Trophoblast cell (in vitro differentiated cells and primary cell): Measurements from ENCODE around the gene DAD1.
A peak's percentile ranks its signal among the peaks of the same experiment; 100 is the strongest.

Source experiments
- DNase-seq, 2 donors: peaks; one replicate each; pipeline ENCODE4 v3.0.0-alpha.2; 2016
- H2AFZ ChIP-seq: 2 replicates; pipeline ENCODE4 v1.6.1; 2013; ENCODE audit warnings: low read length, moderate library complexity, mild to moderate bottlenecking; ENCODE audit not compliant: insufficient read depth, poor library complexity
- H2AK5ac ChIP-seq: 2 replicates; pipeline ENCODE4 v1.6.1; 2013; ENCODE audit warnings: mild to moderate bottlenecking, low read length
- H2BK120ac ChIP-seq: 2 replicates; pipeline ENCODE4 v1.6.1; 2013; ENCODE audit warnings: low read length, mild to moderate bottlenecking, moderate library complexity; ENCODE audit not compliant: insufficient read depth, poor library complexity
- H2BK12ac ChIP-seq: 2 replicates; pipeline ENCODE4 v1.6.1; 2013; ENCODE audit warnings: mild to moderate bottlenecking, low read length, moderate library complexity
- H2BK5ac ChIP-seq: 2 replicates; pipeline ENCODE4 v1.6.1; 2013; ENCODE audit warnings: low read length, low read depth, moderate library complexity, mild to moderate bottlenecking; ENCODE audit not compliant: poor library complexity
- H3K14ac ChIP-seq: 2 replicates; pipeline ENCODE4 v1.6.1; 2013; ENCODE audit warnings: mild to moderate bottlenecking, low read length
- H3K18ac ChIP-seq: 2 replicates; pipeline ENCODE4 v1.6.1; 2013; ENCODE audit warnings: mild to moderate bottlenecking, low read length
- H3K23ac ChIP-seq: 2 replicates; pipeline ENCODE4 v1.6.1; 2013; ENCODE audit warnings: low read length
- H3K27ac ChIP-seq: 2 replicates; pipeline ENCODE4 v1.5.1; 2013; ENCODE audit warnings: low read depth, mild to moderate bottlenecking, inconsistent platforms, low read length, moderate library complexity
- H3K27me3 ChIP-seq: 2 replicates; pipeline ENCODE4 v1.6.1; 2013; ENCODE audit warnings: inconsistent platforms, mild to moderate bottlenecking, low read length, moderate library complexity; ENCODE audit not compliant: insufficient read depth
- H3K36me3 ChIP-seq, 2 experiments: 1 replicate in 1 of 2; 2 replicates in 1 of 2; pipeline ENCODE4 v1.6.1; 2013; ENCODE audit warnings: low read length in 2 of 2, mild to moderate bottlenecking in 2 of 2, moderate library complexity in 1 of 2; ENCODE audit not compliant: insufficient read depth in 2 of 2, control insufficient read depth in 1 of 2
- H3K4ac ChIP-seq: 2 replicates; pipeline ENCODE4 v1.6.1; 2013; ENCODE audit warnings: low read depth, mild to moderate bottlenecking, low read length, moderate library complexity
- H3K4me1 ChIP-seq, 2 experiments: 1 replicate in 1 of 2; 2 replicates in 1 of 2; pipeline ENCODE4 v1.6.1; 2013; ENCODE audit warnings: low read length in 2 of 2, mild to moderate bottlenecking in 2 of 2, moderate library complexity in 1 of 2; ENCODE audit not compliant: insufficient read depth in 2 of 2, control insufficient read depth in 1 of 2
- H3K4me2 ChIP-seq: 2 replicates; pipeline ENCODE4 v1.6.1; 2013; ENCODE audit warnings: inconsistent platforms, mild to moderate bottlenecking, low read length, moderate library complexity
- H3K4me3 ChIP-seq: 2 replicates; pipeline ENCODE4 v1.5.1; 2013; ENCODE audit warnings: mild to moderate bottlenecking, low read depth, low read length, inconsistent platforms
- H3K79me1 ChIP-seq: one replicate; pipeline ENCODE4 v1.6.1; 2013; ENCODE audit warnings: low read length
- H3K79me2 ChIP-seq: 2 replicates; pipeline ENCODE4 v1.6.1; 2013; ENCODE audit warnings: low read length, mild to moderate bottlenecking; ENCODE audit not compliant: control insufficient read depth, insufficient read depth, poor library complexity
- H3K9ac ChIP-seq: 2 replicates; pipeline ENCODE4 v1.6.1; 2013; ENCODE audit warnings: mild to moderate bottlenecking, low read length
- H3K9me3 ChIP-seq: 2 replicates; pipeline ENCODE4 v1.6.1; 2013; ENCODE audit warnings: low read depth, mild to moderate bottlenecking, control low read depth, inconsistent platforms, low read length; ENCODE audit not compliant: insufficient read depth
- H4K12ac ChIP-seq: 2 replicates; pipeline ENCODE4 v1.6.1; 2013; ENCODE audit warnings: low read depth, mild to moderate bottlenecking, low read length, moderate library complexity
- H4K8ac ChIP-seq: 2 replicates; pipeline ENCODE4 v1.6.1; 2013; ENCODE audit warnings: low read depth, mild to moderate bottlenecking, low read length, moderate library complexity
- H4K91ac ChIP-seq: one replicate; pipeline ENCODE4 v1.6.1; 2013; ENCODE audit warnings: low read depth, mild to moderate bottlenecking, low read length, moderate library complexity
- WGBS: extraction: QIAGEN DNeasy Blood & Tissue Kit; methylation state at CpG from one replicate; pipeline ENCODE4 v1.1.7; 2013; ENCODE audit warnings: missing lambda C conversion rate; ENCODE audit not compliant: insufficient read length, insufficient coverage; ENCODE audit errors: extremely low coverage; 5-methylcytosine and 5-hydroxymethylcytosine counted together

Gene DAD1

GRCh38 chr14:22630066-22630465, 41.0 kb upstream of the DAD1 start:
- WGBS: no CpG with 5 or more reads among the region's 3 CpGs

GRCh38 chr14:22629361-22629760, 40.3 kb upstream of the DAD1 start:
- no CpG with 5 or more reads among the region's 5 CpGs for WGBS
- Histone ChIP-seq H3K9me3 (peaks cover 7% of the 10 kb centered on the region), H3K79me2 (no peaks in the 10 kb centered on the region), H3K4me1 (no peaks in the 10 kb centered on the region), H3K4ac (no peak overlapping the region), H4K8ac (no peak overlapping the region), H2BK12ac (no peak overlapping the region), H2BK5ac (no peak overlapping the region), H3K27ac (no peak overlapping the region), H2AFZ (no peak overlapping the region), H3K4me2 (no peak overlapping the region), H2AK5ac (no peak overlapping the region), H3K9ac (no peak overlapping the region), H4K12ac (no peak overlapping the region), H2BK120ac (no peak overlapping the region), H3K79me1 (no peaks in the 10 kb centered on the region), H3K36me3 (no peaks in the 10 kb centered on the region), H3K14ac (no peak overlapping the region), H3K27me3 (no peaks in the 10 kb centered on the region), H3K4me3 (no peak overlapping the region), H4K91ac (no peak overlapping the region), H3K18ac (no peak overlapping the region), H3K23ac (no peak overlapping the region)
- DNase-seq: no peak

More at GRCh38 chr14:22630066-22630465, 41.0 kb upstream of the DAD1 start:
- Histone ChIP-seq H2BK5ac (no peak overlapping the region), H3K27ac (no peak overlapping the region), H3K4ac (no peak overlapping the region), H3K4me1 (no peaks in the 10 kb centered on the region), H3K23ac (no peak overlapping the region), H3K27me3 (no peaks in the 10 kb centered on the region), H3K18ac (no peak overlapping the region), H3K36me3 (no peaks in the 10 kb centered on the region), H3K79me1 (no peaks in the 10 kb centered on the region), H2BK12ac (no peak overlapping the region), H3K4me3 (no peak overlapping the region), H4K12ac (no peak overlapping the region), H2AFZ (no peak overlapping the region), H4K8ac (no peak overlapping the region), H4K91ac (no peak overlapping the region), H3K14ac (no peak overlapping the region), H3K4me2 (no peak overlapping the region), H3K79me2 (no peaks in the 10 kb centered on the region), H2AK5ac (no peak overlapping the region), H2BK120ac (no peak overlapping the region), H3K9ac (no peak overlapping the region), H3K9me3 (peaks cover 10% of the 10 kb centered on the region)
- DNase-seq: no peak

- Histone ChIP-seq H4K91ac (no peak overlapping the region), H3K36me3 (no peaks in the 10 kb centered on the region), H3K27me3 (no peaks in the 10 kb centered on the region), H3K79me2 (no peaks in the 10 kb centered on the region), H4K12ac (no peak overlapping the region), H3K9ac (no peak overlapping the region), H3K23ac (no peak overlapping the region), H2BK5ac (no peak overlapping the region), H3K79me1 (no peaks in the 10 kb centered on the region), H3K4me3 (no peak overlapping the region), H2AK5ac (no peak overlapping the region), H2BK120ac (no peak overlapping the region), H3K27ac (no peak overlapping the region), H3K4ac (no peak overlapping the region), H3K18ac (no peak overlapping the region), H2AFZ (no peak overlapping the region), H4K8ac (no peak overlapping the region), H2BK12ac (no peak overlapping the region), H3K14ac (no peak overlapping the region), H3K4me1 (no peaks in the 10 kb centered on the region), H3K4me2 (no peak overlapping the region), H3K9me3 (peaks cover 5% of the 10 kb centered on the region)
- no CpG with 5 or more reads among the region's 7 CpGs for WGBS
- no peak for DNase-seq
These were observed 38.7 kb upstream of the DAD1 start for GRCh38 chr14:22627506-22628263.

GRCh38 chr14:22626590-22626989, 37.6 kb upstream of the DAD1 start:
- Histone ChIP-seq H4K12ac (no peak overlapping the region), H3K79me2 (no peaks in the 10 kb centered on the region), H3K9me3 (peaks cover 2% of the 10 kb centered on the region), H3K4ac (no peak overlapping the region), H3K79me1 (no peaks in the 10 kb centered on the region), H2AFZ (no peak overlapping the region), H3K27me3 (no peaks in the 10 kb centered on the region), H3K23ac (no peak overlapping the region), H3K4me2 (no peak overlapping the region), H2AK5ac (no peak overlapping the region), H3K4me1 (no peaks in the 10 kb centered on the region), H4K8ac (no peak overlapping the region), H3K27ac (no peak overlapping the region), H2BK5ac (no peak overlapping the region), H3K14ac (no peak overlapping the region), H2BK12ac (no peak overlapping the region), H3K36me3 (no peaks in the 10 kb centered on the region), H3K9ac (peak overlapping the region; percentile 40), H3K18ac (no peak overlapping the region), H2BK120ac (no peak overlapping the region), H4K91ac (no peak overlapping the region), H3K4me3 (no peak overlapping the region)
- DNase-seq: no peak
- WGBS: no CpG with 5 or more reads among the region's 6 CpGs
